Measurements from ENCODE around the gene TSPEAR. TPM values are rescaled to one million over a fixed set of nuclear protein-coding genes. Genes with fewer than 3 reads are reported as not detected.
A peak's percentile ranks its signal among the peaks of the same experiment; 100 is the strongest.
"Not testable (repeated sequence)": the region's sequence is repeated elsewhere in the genome, so short reads cannot be mapped to it uniquely, and the experiment has no call there.

TSPEAR gene
- total RNA-seq, 1 donor from 2014 or later = 0.13 TPM

- no peak for DNase-seq (ENCODE audit: low read depth in 2 of 2)
Observed at GRCh38 chr21:44630440-44630839, 80.9 kb downstream of the TSPEAR start.

GRCh38 chr21:44628707-44629391 lies 82.5 kb downstream of the TSPEAR start:
- no peak for DNase-seq (ENCODE audit: low read depth in 2 of 2)

- DNase-seq (ENCODE audit: low read depth in 2 of 2) = not testable (repeated sequence)
Observed at GRCh38 chr21:44627831-44628233, 83.5 kb downstream of the TSPEAR start.

GRCh38 chr21:44627181-44627822 lies 84.1 kb downstream of the TSPEAR start:
- not testable (repeated sequence) for DNase-seq (ENCODE audit: low read depth in 2 of 2)

- no peak for DNase-seq (ENCODE audit: low read depth in 2 of 2)
Observed at GRCh38 chr21:44626673-44627143, 84.7 kb downstream of the TSPEAR start, which contains the start of gene KRTAP10-9. TSS of gene KRTAP10-9 (plus strand) at chr21:44627093. CDS start at chr21:44627172, 79 bp downstream.

GRCh38 chr21:44626262-44626661 lies 85.1 kb downstream of the TSPEAR start:
- no peak for DNase-seq (ENCODE audit: low read depth in 2 of 2)

GRCh38 chr21:44625756-44626155 lies 85.6 kb downstream of the TSPEAR start:
- DNase-seq (ENCODE audit: low read depth in 2 of 2) = no peak

GRCh38 chr21:44623575-44623974 lies 87.8 kb downstream of the TSPEAR start:
- no peak for DNase-seq (ENCODE audit: low read depth in 2 of 2)

- no peak for DNase-seq (ENCODE audit: low read depth in 2 of 2)
Observed at GRCh38 chr21:44619886-44620285, 91.5 kb downstream of the TSPEAR start.

- DNase-seq (ENCODE audit: low read depth in 2 of 2) = peak in 1 of 2 donors; percentile 2
Observed at GRCh38 chr21:44618909-44619308, 92.5 kb downstream of the TSPEAR start.

GRCh38 chr21:44618504-44618903 lies 92.9 kb downstream of the TSPEAR start:
- peak; percentile 6 to 55 for DNase-seq (ENCODE audit: low read depth in 2 of 2)

- DNase-seq (ENCODE audit: low read depth in 2 of 2) = no peak
Observed at GRCh38 chr21:44617071-44617501, 94.3 kb downstream of the TSPEAR start.

GRCh38 chr21:44616591-44616926 lies 94.8 kb downstream of the TSPEAR start:
- no peak for DNase-seq (ENCODE audit: low read depth in 2 of 2)

- DNase-seq (ENCODE audit: low read depth in 2 of 2) = no peak
Observed at GRCh38 chr21:44615911-44616590, 95.3 kb downstream of the TSPEAR start.

GRCh38 chr21:44615466-44615865 lies 95.9 kb downstream of the TSPEAR start:
- no peak for DNase-seq (ENCODE audit: low read depth in 2 of 2)

GRCh38 chr21:44614961-44615391 lies 96.4 kb downstream of the TSPEAR start:
- no peak for DNase-seq (ENCODE audit: low read depth in 2 of 2)

GRCh38 chr21:44614161-44614631 lies 97.2 kb downstream of the TSPEAR start:
- no peak for DNase-seq (ENCODE audit: low read depth in 2 of 2)

- no peak for DNase-seq (ENCODE audit: low read depth in 2 of 2)
Observed at GRCh38 chr21:44613386-44614155, 97.8 kb downstream of the TSPEAR start.

- DNase-seq (ENCODE audit: low read depth in 2 of 2) = no peak
Observed at GRCh38 chr21:44612669-44613229, 98.6 kb downstream of the TSPEAR start.

GRCh38 chr21:44612029-44612486 lies 99.3 kb downstream of the TSPEAR start, which contains the start of gene KRTAP10-8:
TSS of gene KRTAP10-8 (plus strand) at chr21:44612079. CDS start at chr21:44612101, 22 bp downstream.
- DNase-seq (ENCODE audit: low read depth in 2 of 2) = no peak

GRCh38 chr21:44611551-44611950 lies 99.8 kb downstream of the TSPEAR start:
- no peak for DNase-seq (ENCODE audit: low read depth in 2 of 2)

All from dermis microvascular lymphatic vessel endothelial cell (primary cell).